ENCODE data around the gene SEC31B.

- no peak for TF ChIP-seq CTCF (IDR thresholded peaks at IDR 0.05; ENCODE audit: insufficient read depth, low read length, poor library complexity, severe bottlenecking)
- no peak for TF ChIP-seq EZH2phosphoT487 (conservative IDR thresholded peaks at IDR 0.05; ENCODE audit: low read length)
Observed at GRCh38 chr10:100508266-100508665, 11.4 kb downstream of the SEC31B start.
